A673 (cell line): ENCODE results near the gene ADAMTSL1. TPM values are rescaled to one million over a fixed set of nuclear protein-coding genes. Genes with fewer than 3 reads are reported as not detected.

ENCODE experiments used
- BruUV-seq: library from RNA; stranded (reverse); fragments of 400-500 nt; replicated peaks from 2 replicates; lab custom pipeline; 2021; lab: Mats Ljungman, UMichigan
- CTCF ChIA-PET: fragments of 300-600 bp; sonication (Branson Sonifier 250); formaldehyde crosslinking; loops from one replicate; lab custom pipeline; 2022; ENCODE audit warnings: antibody characterized with exemption; lab: Charles Lee
- POLR2A ChIA-PET: fragments of 300-600 bp; sonication (Branson Sonifier 250); formaldehyde crosslinking; loops from one replicate; lab custom pipeline; 2022; ENCODE audit warnings: antibody characterized with exemption; ENCODE audit not compliant: low non-redundant PET; lab: Charles Lee
- DNase-seq: peaks from one replicate; pipeline ENCODE4 v3.0.0-alpha.2; 2015; ENCODE audit warnings: low spot score
- H3K27ac ChIP-seq: fragments of 200-600 bp; sonication (generic); 2 replicates; pipeline ENCODE4 v1.5.1; 2016; ENCODE audit warnings: mixed run types, low read depth, mild to moderate bottlenecking, mixed read lengths, antibody characterized with exemption, low read length; ENCODE audit not compliant: poor library complexity, severe bottlenecking
- H3K27me3 ChIP-seq: fragments of 200-600 bp; sonication (generic); replicated peaks from 2 replicates; pipeline ENCODE4 v1.6.1; 2017; ENCODE audit warnings: mixed run types, low read depth, mild to moderate bottlenecking, mixed read lengths, antibody characterized with exemption, low read length; ENCODE audit not compliant: insufficient read depth, poor library complexity
- H3K36me3 ChIP-seq: fragments of 200-600 bp; sonication (generic); 2 replicates; pipeline ENCODE4 v1.6.1; 2016; ENCODE audit warnings: mixed run types, mild to moderate bottlenecking, mixed read lengths, antibody characterized with exemption, low read length; ENCODE audit not compliant: insufficient read depth, poor library complexity, severe bottlenecking
- H3K4me1 ChIP-seq: fragments of 200-600 bp; sonication (generic); 2 replicates; pipeline ENCODE4 v1.6.1; 2017; ENCODE audit warnings: mixed run types, mild to moderate bottlenecking, mixed read lengths, antibody characterized with exemption, low read length; ENCODE audit not compliant: insufficient read depth, poor library complexity, severe bottlenecking
- H3K4me3 ChIP-seq: fragments of 200-600 bp; sonication (generic); 2 replicates; pipeline ENCODE4 v1.5.1; 2016; ENCODE audit warnings: low read depth, mixed run types, mild to moderate bottlenecking, mixed read lengths, low read length; ENCODE audit not compliant: poor library complexity, severe bottlenecking
- H3K9me3 ChIP-seq: fragments of 200-600 bp; sonication (generic); 2 replicates; pipeline ENCODE4 v1.6.1; 2016; ENCODE audit warnings: mixed run types, low read depth, mild to moderate bottlenecking, mixed read lengths, antibody characterized with exemption, low read length; ENCODE audit not compliant: poor library complexity, severe bottlenecking
- CTCF ChIP-seq: fragments of 300-800, 200-600 bp; sonication (generic); conservative IDR thresholded peaks from 2 replicates; pipeline ENCODE4 v1.5.1; 2017; ENCODE audit warnings: low read depth, mild to moderate bottlenecking, antibody characterized with exemption, low read length, moderate library complexity, mixed read lengths
- EZH2 ChIP-seq: fragments of 200-600 bp; sonication (generic); IDR thresholded peaks from 2 replicates; pipeline ENCODE4 v1.6.1; 2017; ENCODE audit warnings: borderline replicate concordance, low read depth, mild to moderate bottlenecking, mixed read lengths, antibody characterized with exemption, low read length; ENCODE audit not compliant: poor library complexity, severe bottlenecking
- intact Hi-C: fragments of 100-400 bp; cut with micrococcal nuclease; formaldehyde crosslinking; loops from one replicate; pipeline ENCODE4 v1.10.0; 2022; ENCODE audit not compliant: unreplicated experiment
- total RNA-seq: library from RNA; stranded (reverse); gene quantifications from 2 replicates; pipeline ENCODE4 v1.2.3, GENCODE V29; 2021

ADAMTSL1 gene
- total RNA-seq, 1 experiment from 2014 or later, result not detected

DNA sequence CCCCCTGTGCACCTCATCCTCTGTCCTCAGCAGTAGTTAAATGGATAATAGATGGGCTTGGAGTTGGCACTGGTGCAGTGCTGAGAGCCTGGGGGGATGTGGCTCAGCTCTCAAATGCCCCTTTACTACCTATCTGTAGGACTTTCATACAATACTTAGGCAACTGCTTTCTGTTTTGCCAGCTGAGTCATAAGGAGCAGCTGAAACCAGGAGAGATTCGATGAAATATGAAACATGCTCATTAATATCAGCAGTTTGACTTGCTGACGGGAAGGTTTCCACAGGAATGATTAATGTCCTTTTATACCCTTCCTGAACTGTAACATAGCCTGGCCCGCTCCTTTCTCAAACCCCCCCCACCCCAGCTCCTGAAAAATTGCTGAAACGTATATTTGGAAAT, 416.4 kb downstream of the ADAMTSL1 start:
- POLR2A ChIA-PET, result no interaction called here
- TF ChIP-seq CTCF (no peak), EZH2 (no peak)
- H3K27ac ChIP-seq, result no peak overlapping the region
- BruUV-seq, result no TSS peak
- no peak overlapping the region for H3K4me3 ChIP-seq
- intact Hi-C loops, result no loop called here
- H3K36me3 ChIP-seq, result no peaks in the 10 kb centered on the region
- no peaks in the 10 kb centered on the region for H3K4me1 ChIP-seq
- H3K27me3 ChIP-seq, result no peaks in the 10 kb centered on the region
- H3K9me3 ChIP-seq, result no peaks in the 10 kb centered on the region
- CTCF ChIA-PET, result no interaction called here
- no peak for DNase-seq

DNA sequence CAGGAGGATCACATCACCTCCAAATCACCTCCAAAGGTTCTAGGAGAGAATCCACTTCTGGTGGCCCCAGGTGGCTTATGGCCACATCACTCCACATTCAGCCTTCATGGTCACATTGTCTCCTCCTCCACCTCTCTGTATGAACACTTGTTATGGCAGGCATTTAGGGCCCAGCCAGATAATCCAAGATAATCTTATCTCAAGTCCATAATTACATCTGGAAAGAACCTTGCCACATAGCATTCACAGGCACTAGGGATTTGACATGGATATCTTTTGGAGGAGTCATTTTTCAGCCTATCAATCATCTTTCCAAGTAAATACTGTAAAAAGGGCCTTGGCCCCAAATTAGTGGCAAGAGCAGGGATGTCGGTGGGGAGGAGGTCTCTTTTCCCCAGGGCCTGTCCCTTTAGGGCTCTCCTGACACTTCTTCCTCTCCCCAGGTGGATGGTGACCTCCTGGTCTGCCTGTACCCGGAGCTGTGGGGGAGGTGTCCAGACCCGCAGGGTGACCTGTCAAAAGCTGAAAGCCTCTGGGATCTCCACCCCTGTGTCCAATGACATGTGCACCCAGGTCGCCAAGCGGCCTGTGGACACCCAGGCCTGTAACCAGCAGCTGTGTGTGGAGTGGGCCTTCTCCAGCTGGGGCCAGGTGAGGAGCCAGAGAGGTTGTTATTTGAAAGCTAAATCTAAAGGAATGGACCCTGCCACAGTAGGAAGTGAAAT, 418.2 kb downstream of the ADAMTSL1 start:
- no peak for DNase-seq
- no peak for TF ChIP-seq EZH2
- TF ChIP-seq CTCF, result no peak
- Histone ChIP-seq H3K27me3 (no peaks in the 10 kb centered on the region), H3K4me1 (no peaks in the 10 kb centered on the region), H3K4me3 (no peak overlapping the region), H3K9me3 (no peaks in the 10 kb centered on the region), H3K36me3 (no peaks in the 10 kb centered on the region), H3K27ac (no peak overlapping the region)
- CTCF ChIA-PET, result no interaction called here
- intact Hi-C loops, result no loop called here
- BruUV-seq, result no TSS peak
- POLR2A ChIA-PET, result no interaction called here

DNA sequence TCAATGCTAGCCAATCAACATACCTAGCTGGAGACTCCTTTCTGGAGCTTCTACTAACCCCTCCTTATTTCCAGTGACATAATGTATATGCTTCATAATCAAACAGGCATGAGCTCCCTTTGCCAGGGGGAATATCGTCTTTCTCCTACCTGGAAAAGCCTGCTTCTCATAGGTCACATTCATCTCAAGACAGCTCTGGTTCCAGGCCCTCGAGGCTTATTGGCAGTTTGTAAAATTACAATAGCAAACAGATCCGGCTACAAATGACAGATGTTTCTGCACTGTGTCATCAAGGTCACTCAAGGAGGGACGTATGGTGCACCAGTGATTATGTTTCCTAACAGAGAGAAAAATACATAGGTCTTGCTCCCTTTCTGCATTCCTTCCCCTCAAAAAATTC, 419.1 kb downstream of the ADAMTSL1 start:
- intact Hi-C loops, result no loop called here
- Histone ChIP-seq H3K27me3 (no peaks in the 10 kb centered on the region), H3K4me3 (no peak overlapping the region), H3K9me3 (no peaks in the 10 kb centered on the region), H3K4me1 (no peaks in the 10 kb centered on the region), H3K27ac (no peak overlapping the region), H3K36me3 (no peaks in the 10 kb centered on the region)
- ChIA-PET POLR2A (no interaction called here), CTCF (no interaction called here)
- no peak for DNase-seq
- TF ChIP-seq EZH2 (no peak), CTCF (no peak)
- no TSS peak for BruUV-seq
